CD4-positive, alpha-beta T cell (primary cell): ENCODE results near the gene CDK14. TPM values are rescaled to one million over a fixed set of nuclear protein-coding genes. Genes with fewer than 3 reads are reported as not detected.

Experiments used
- ATAC-seq: fragments of 200-7000 bp; cut with Tn5 transposase; one replicate; pipeline ENCODE4 v1.10.0; 2022; ENCODE audit warnings: mild to moderate bottlenecking; ENCODE audit not compliant: poor library complexity
- CTCF ChIA-PET: fragments of 350-600 bp; sonication (Branson Sonifier 250); formaldehyde crosslinking; loops from one replicate; lab custom pipeline; 2021; ENCODE audit warnings: antibody characterized with exemption, inconsistent platforms; lab: Charles Lee
- POLR2A ChIA-PET: fragments of 350-600 bp; sonication (Branson Sonifier 250); formaldehyde crosslinking; loops from one replicate; lab custom pipeline; 2021; ENCODE audit warnings: antibody characterized with exemption, inconsistent platforms; lab: Charles Lee
- DNase-seq, 14 experiments: peaks; one replicate each; pipeline ENCODE4 v3.0.0-alpha.2; 2013 to 2020; ENCODE audit warnings: mixed read lengths in 2 of 14
- H3K27ac ChIP-seq, 2 donors: one replicate each; pipeline versions ENCODE4 v1.5.1 to v1.7.0; 2013; ENCODE audit warnings: low read length in 2 of 2, low read depth in 1 of 2, mild to moderate bottlenecking in 1 of 2
- H3K27me3 ChIP-seq, 2 experiments: 1 replicate in 1 of 2; 2 replicates in 1 of 2; pipeline versions ENCODE4 v1.6.1 to v1.7.0; 2013; ENCODE audit warnings: low read length in 2 of 2, control low read depth in 1 of 2, mild to moderate bottlenecking in 1 of 2, moderate library complexity in 1 of 2; ENCODE audit not compliant: insufficient read depth in 2 of 2, control insufficient read depth in 1 of 2
- H3K36me3 ChIP-seq: one replicate; pipeline ENCODE4 v1.6.1; 2013; ENCODE audit warnings: low read length, control low read depth; ENCODE audit not compliant: insufficient read depth
- H3K4me1 ChIP-seq: one replicate; pipeline ENCODE4 v1.6.1; 2013; ENCODE audit warnings: low read length, control low read depth; ENCODE audit not compliant: insufficient read depth
- H3K4me3 ChIP-seq: one replicate; pipeline ENCODE4 v1.5.1; 2013; ENCODE audit warnings: mild to moderate bottlenecking, low read length, moderate library complexity
- H3K9me3 ChIP-seq, 2 experiments: 1 replicate in 1 of 2; 2 replicates in 1 of 2; pipeline versions ENCODE4 v1.6.1 to v1.7.0; 2013; ENCODE audit warnings: low read length in 2 of 2, mild to moderate bottlenecking in 2 of 2, control low read depth in 1 of 2, moderate library complexity in 1 of 2; ENCODE audit not compliant: control insufficient read depth in 1 of 2, insufficient read depth in 1 of 2
- H3K27ac Mint-ChIP-seq: one replicate; pipeline ENCODE4 v1.8.0; 2020; ENCODE audit warnings: mixed read lengths
- H3K27me3 Mint-ChIP-seq: one replicate; pipeline ENCODE4 v1.8.0; 2021; ENCODE audit warnings: mixed read lengths
- H3K36me3 Mint-ChIP-seq: one replicate; pipeline ENCODE4 v1.8.0; 2021; ENCODE audit warnings: low read depth, mixed read lengths
- H3K4me1 Mint-ChIP-seq: one replicate; pipeline ENCODE4 v1.8.0; 2021; ENCODE audit warnings: low read depth, mixed read lengths
- H3K4me3 Mint-ChIP-seq: one replicate; pipeline ENCODE4 v1.8.0; 2020; ENCODE audit warnings: mild to moderate bottlenecking, mixed read lengths
- H3K9me3 Mint-ChIP-seq: one replicate; pipeline ENCODE4 v1.8.0; 2020; ENCODE audit warnings: mixed read lengths
- CTCF ChIP-seq: fragments of 200-600 bp; IDR thresholded peaks from one replicate; pipeline ENCODE4 v1.8.0; 2022; ENCODE audit warnings: antibody characterized with exemption, mild to moderate bottlenecking
- intact Hi-C, 2 experiments: fragments of 100-400 bp; cut with DNase I in 1 of 2; cut with micrococcal nuclease in 1 of 2; formaldehyde crosslinking; loops; one replicate each; pipeline versions ENCODE4 v1.15.1 to v1.9.0; 2023 to 2025; cut with DNase I, micrococcal nuclease
- total RNA-seq, 174 experiments: library from RNA in 2 of 174; stranded (reverse) in 2 of 174; gene quantifications; one replicate each; pipeline ENCODE4 v1.2.3 and lab custom pipeline; 2021 to 2026

CDK14 gene
- total RNA-seq, 2 experiments from 2014 or later = 0.45 to 0.47 TPM

- H3K36me3 ChIP-seq = no peaks in the 10 kb centered on the region
- Mint-ChIP-seq H3K36me3 (no peaks in the 10 kb centered on the region), H3K27ac (no peak overlapping the region), H3K9me3 (peaks cover 7% of the 10 kb centered on the region), H3K27me3 (no peaks in the 10 kb centered on the region), H3K4me1 (no peaks in the 10 kb centered on the region), H3K4me3 (no peak overlapping the region)
- CTCF ChIA-PET = no interaction called here
- no peak overlapping the region for H3K27ac ChIP-seq
- DNase-seq (no peak), ATAC-seq (no peak)
- no peaks in the 10 kb centered on the region for H3K4me1 ChIP-seq
- intact Hi-C loops = no loop called here
- no peaks in the 10 kb centered on the region for H3K27me3 ChIP-seq
- POLR2A ChIA-PET = no interaction called here
- no peak for TF ChIP-seq CTCF
- H3K4me3 ChIP-seq = no peak overlapping the region
- H3K9me3 ChIP-seq = peaks cover 0 to 6% of the 10 kb centered on the region in 2 experiments
Observed at GRCh38 chr7:90972906-90973550, 376.9 kb downstream of the CDK14 start.

DNA sequence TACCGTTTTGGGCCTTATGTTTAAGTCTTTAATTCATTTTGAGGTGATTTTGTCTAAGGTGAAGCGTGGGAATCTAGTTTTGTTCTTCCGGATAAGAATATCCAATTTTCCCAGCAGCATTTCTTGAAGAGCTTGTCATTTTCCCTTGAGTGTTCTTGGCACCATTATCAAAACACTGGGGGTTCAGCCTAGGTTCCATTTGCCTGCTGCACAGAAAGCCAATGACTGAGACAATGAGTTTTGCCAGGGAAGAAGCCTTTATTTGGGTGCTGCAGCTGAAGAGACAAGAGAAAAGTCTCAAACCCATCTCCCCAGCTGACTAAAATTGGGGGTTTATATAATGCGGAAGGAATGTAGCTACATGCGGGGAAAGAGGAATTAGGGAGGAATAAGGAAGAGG lies 380.9 kb downstream of the CDK14 start:
- no peak overlapping the region for H3K4me3 ChIP-seq
- no peaks in the 10 kb centered on the region for H3K27me3 ChIP-seq
- TF ChIP-seq CTCF = no peak
- Mint-ChIP-seq H3K27ac (no peak overlapping the region), H3K36me3 (no peaks in the 10 kb centered on the region), H3K9me3 (peaks cover 9% of the 10 kb centered on the region), H3K27me3 (no peaks in the 10 kb centered on the region), H3K4me3 (no peak overlapping the region), H3K4me1 (no peaks in the 10 kb centered on the region)
- intact Hi-C loops = no loop called here
- H3K36me3 ChIP-seq = no peaks in the 10 kb centered on the region
- ChIA-PET POLR2A (no interaction called here), CTCF (no interaction called here)
- ATAC-seq (no peak), DNase-seq (no peak)
- no peaks in the 10 kb centered on the region for H3K4me1 ChIP-seq
- no peak overlapping the region for H3K27ac ChIP-seq
- peaks cover 0 to 7% of the 10 kb centered on the region in 2 experiments for H3K9me3 ChIP-seq

DNA sequence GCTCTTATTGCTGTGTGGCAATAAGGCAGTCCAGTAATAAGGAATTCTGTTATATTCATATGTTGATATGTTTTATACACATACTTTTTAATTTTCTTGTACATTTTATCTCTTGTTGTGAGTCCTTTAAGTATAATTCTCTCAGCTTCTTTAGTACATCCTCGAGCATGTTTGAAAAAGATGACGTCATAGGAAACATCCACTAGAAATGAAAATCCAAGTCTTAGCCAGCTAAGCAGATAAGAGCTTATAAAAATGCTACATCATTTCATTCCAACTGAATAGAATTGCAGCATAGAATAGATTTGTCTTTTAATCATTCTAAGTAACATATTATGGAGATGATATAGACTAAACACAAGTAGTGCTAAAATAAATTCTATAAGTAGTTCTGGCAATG lies 384.4 kb downstream of the CDK14 start:
- Histone ChIP-seq H3K9me3 (peaks cover 7 to 8% of the 10 kb centered on the region in 2 experiments), H3K27ac (no peak overlapping the region), H3K36me3 (no peaks in the 10 kb centered on the region), H3K4me3 (no peak overlapping the region), H3K4me1 (no peaks in the 10 kb centered on the region), H3K27me3 (no peaks in the 10 kb centered on the region)
- Mint-ChIP-seq H3K27ac (no peak overlapping the region), H3K27me3 (no peaks in the 10 kb centered on the region), H3K4me3 (no peak overlapping the region), H3K9me3 (peaks cover 10% of the 10 kb centered on the region), H3K4me1 (no peaks in the 10 kb centered on the region), H3K36me3 (no peaks in the 10 kb centered on the region)
- ATAC-seq (no peak), DNase-seq (no peak)
- intact Hi-C loops = no loop called here
- CTCF ChIA-PET = no interaction called here
- no peak for TF ChIP-seq CTCF
- POLR2A ChIA-PET = no interaction called here
